Erythroblast (primary cell): ENCODE measurements around the gene DNAJC21.
"Not testable (repeated sequence)": the region's sequence is repeated elsewhere in the genome, so short reads cannot be mapped to it uniquely, and the experiment has no call there.

Experiments used
- GATA1 ChIP-seq: IDR thresholded peaks from 2 replicates; pipeline ENCODE4 v1.6.1; 2011; ENCODE audit warnings: low read depth, mild to moderate bottlenecking, control low read depth, low read length, moderate library complexity
- POLR2A ChIP-seq: IDR thresholded peaks from 2 replicates; pipeline ENCODE4 v1.6.1; 2011; ENCODE audit warnings: mild to moderate bottlenecking, low read length

DNA sequence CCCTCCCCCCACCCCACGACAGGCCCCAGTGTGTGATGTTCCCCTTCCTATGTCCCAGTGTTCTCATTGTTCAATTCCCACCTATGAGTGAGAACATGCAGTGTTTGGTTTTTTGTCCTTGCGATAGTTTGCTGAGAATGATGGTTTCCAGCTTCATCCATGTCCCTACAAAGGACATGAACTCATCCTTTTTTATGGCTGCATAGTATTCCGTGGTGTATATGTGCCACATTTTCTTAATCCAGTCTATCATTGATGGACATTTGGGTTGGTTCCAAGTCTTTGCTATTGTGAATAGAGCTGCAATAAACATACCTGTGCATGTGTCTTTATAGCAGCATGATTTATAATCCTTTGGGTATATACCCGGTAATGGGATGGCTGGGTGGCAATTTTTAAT, 42.3 kb downstream of the DNAJC21 start:
- TF ChIP-seq POLR2A, GATA1: not testable (repeated sequence)
